WTC11 (cell line): ENCODE results near the gene ATAD3C. TPM values are rescaled to one million over a fixed set of nuclear protein-coding genes. Genes with fewer than 3 reads are reported as not detected.
"Not testable (repeated sequence)": the region's sequence is repeated elsewhere in the genome, so short reads cannot be mapped to it uniquely, and the experiment has no call there.

Experiments
- ATAC-seq: fragments of 200-7000 bp; cut with Tn5 transposase; 2 replicates; pipeline ENCODE4 v1.10.0; 2021; ENCODE audit warnings: mild to moderate bottlenecking, moderate library complexity
- CTCF ChIA-PET: fragments of 300-600 bp; sonication (Branson Sonifier 250); formaldehyde crosslinking; loops from one replicate; lab custom pipeline; 2021; ENCODE audit warnings: antibody characterized with exemption; lab: Charles Lee
- POLR2A ChIA-PET: fragments of 350-600 bp; sonication (Branson Sonifier 250); formaldehyde crosslinking; loops from one replicate; lab custom pipeline; 2021; ENCODE audit warnings: antibody characterized with exemption; lab: Charles Lee
- DNase-seq: peaks from one replicate; pipeline ENCODE4 v3.0.0; 2021; ENCODE audit warnings: low spot score
- H3K27ac Mint-ChIP-seq: 2 replicates; pipeline ENCODE4 v1.8.0; 2021; ENCODE audit warnings: mixed read lengths
- H3K27me3 Mint-ChIP-seq: 2 replicates; pipeline ENCODE4 v1.8.0; 2021; ENCODE audit warnings: low read depth, mild to moderate bottlenecking, moderate library complexity, mixed read lengths
- H3K36me3 Mint-ChIP-seq: 2 replicates; pipeline ENCODE4 v1.8.0; 2021; ENCODE audit warnings: mixed read lengths
- H3K4me1 Mint-ChIP-seq: 2 replicates; pipeline ENCODE4 v1.8.0; 2022; ENCODE audit warnings: mixed read lengths
- H3K4me3 Mint-ChIP-seq: 2 replicates; pipeline ENCODE4 v1.8.0; 2021; ENCODE audit warnings: mild to moderate bottlenecking, moderate library complexity, mixed read lengths
- H3K9me3 Mint-ChIP-seq: 2 replicates; pipeline ENCODE4 v1.8.0; 2021; ENCODE audit warnings: mixed read lengths
- ATF3 ChIP-seq: sonication (generic); formaldehyde crosslinking; conservative IDR thresholded peaks from 2 replicates; pipeline ENCODE4 v1.8.1; 2022; ENCODE audit warnings: mild to moderate bottlenecking, missing genetic modification reagents
- GRHL2 ChIP-seq: fragments of 250-450 bp; sonication (Bioruptor Pico); IDR thresholded peaks from 2 replicates; pipeline ENCODE4 v1.8.0; 2022; ENCODE audit warnings: mild to moderate bottlenecking, moderate library complexity; ENCODE audit not compliant: insufficient replicate concordance, severe bottlenecking
- HMGA2 ChIP-seq: fragments of 250-450 bp; sonication (Bioruptor Pico); IDR thresholded peaks from 2 replicates; pipeline ENCODE4 v1.4.0; 2021; ENCODE audit warnings: mild to moderate bottlenecking, moderate library complexity
- JAZF1 ChIP-seq: fragments of 250-450 bp; sonication (Bioruptor Pico); IDR thresholded peaks from 2 replicates; pipeline ENCODE4 v1.9.0; 2021; ENCODE audit warnings: moderate library complexity, mild to moderate bottlenecking, inconsistent platforms
- JUN ChIP-seq: sonication (generic); formaldehyde crosslinking; IDR thresholded peaks from 2 replicates; pipeline ENCODE4 v1.8.0; 2023; ENCODE audit warnings: mild to moderate bottlenecking, missing genetic modification reagents
- MYBL2 ChIP-seq: sonication (generic); formaldehyde crosslinking; IDR thresholded peaks from 2 replicates; pipeline ENCODE4 v1.8.1; 2023; ENCODE audit warnings: mild to moderate bottlenecking, moderate library complexity, missing genetic modification reagents
- PRDM15 ChIP-seq: sonication (generic); formaldehyde crosslinking; IDR thresholded peaks from 2 replicates; pipeline ENCODE4 v1.8.0; 2022; ENCODE audit warnings: missing genetic modification reagents
- RELA ChIP-seq: sonication (generic); formaldehyde crosslinking; IDR thresholded peaks from 2 replicates; pipeline ENCODE4 v1.8.1; 2022; ENCODE audit warnings: missing genetic modification reagents, mild to moderate bottlenecking, borderline replicate concordance
- SMAD4 ChIP-seq: sonication (generic); formaldehyde crosslinking; IDR thresholded peaks from 2 replicates; pipeline ENCODE4 v1.8.0; 2022; ENCODE audit warnings: mild to moderate bottlenecking, missing genetic modification reagents
- TP53 ChIP-seq: sonication (generic); formaldehyde crosslinking; IDR thresholded peaks from 2 replicates; pipeline ENCODE4 v1.8.1; 2023; ENCODE audit warnings: mild to moderate bottlenecking, missing genetic modification reagents
- ZMAT4 ChIP-seq: fragments of 250-450 bp; sonication (Bioruptor Pico); IDR thresholded peaks from 2 replicates; pipeline ENCODE4 v1.9.0; 2021; ENCODE audit warnings: mild to moderate bottlenecking
- ZNF512 ChIP-seq: sonication (generic); formaldehyde crosslinking; IDR thresholded peaks from 2 replicates; pipeline ENCODE4 v1.8.1; 2022; ENCODE audit warnings: missing genetic modification reagents, borderline replicate concordance
- total RNA-seq: library from RNA; stranded (reverse); gene quantifications from 3 replicates; pipeline ENCODE4 v1.2.3, GENCODE V29; 2021
- TF ChIP-seq, protein P1 (sequence below): sonication (generic); formaldehyde crosslinking; IDR thresholded peaks from 2 replicates; pipeline ENCODE4 v1.8.1; 2022; ENCODE audit warnings: mild to moderate bottlenecking, missing genetic modification reagents, moderate library complexity, borderline replicate concordance

The ATAD3C gene
- total RNA-seq, 1 experiment from 2014 or later: 0.61 TPM

DNA sequence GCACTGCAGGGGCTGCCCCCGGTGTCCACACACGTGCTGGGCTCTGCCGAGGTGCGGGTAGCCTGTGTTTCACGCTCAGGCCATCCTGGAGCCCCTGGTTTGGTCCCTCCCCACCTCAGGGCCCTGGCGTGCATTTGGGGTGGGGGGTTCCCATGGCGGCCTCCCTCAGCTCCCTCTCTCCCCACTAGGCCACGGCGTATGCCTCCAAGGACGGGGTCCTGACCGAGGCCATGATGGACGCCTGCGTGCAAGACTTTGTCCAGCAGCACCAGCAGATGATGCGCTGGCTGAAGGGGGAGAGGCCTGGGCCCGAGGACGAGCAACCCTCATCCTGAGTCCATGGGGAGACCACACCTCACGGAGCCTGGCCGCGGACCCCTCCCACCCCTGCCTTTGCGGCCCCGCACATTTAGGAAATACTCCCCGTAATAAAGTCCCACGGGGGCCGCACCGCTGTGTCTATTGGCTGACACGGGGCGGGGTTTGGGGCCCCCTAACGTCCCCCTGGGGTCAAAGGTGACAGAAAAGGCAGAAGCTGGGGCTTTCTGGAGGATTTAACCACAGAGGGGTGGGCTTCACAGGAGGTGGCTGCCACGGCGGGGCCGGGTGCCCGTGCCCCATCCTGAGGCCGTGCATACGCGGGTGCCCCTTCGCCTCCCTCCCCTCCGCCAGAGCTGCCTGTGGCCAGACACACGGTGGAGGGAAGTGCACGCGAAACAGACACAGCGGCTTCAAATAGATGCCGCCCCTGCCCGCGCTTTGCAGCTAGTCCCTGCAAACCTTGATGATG is 18.9 kb downstream of the ATAD3C start:
- POLR2A ChIA-PET, ATAC-seq, H3K4me1 Mint-ChIP-seq: not testable (repeated sequence)

GRCh38 chr1:1470626-1471388 is 21.3 kb downstream of the ATAD3C start:
- peaks cover 9% of the 10 kb centered on the region; the same call in 1 of the 2 replicates for H3K4me1 Mint-ChIP-seq
- TF ChIP-seq ZMAT4 (CRISPR knock-in tag) (no peak), ATF3 (no peak), TP53 (no peak), SMAD4 (no peak), HMGA2 (CRISPR knock-in tag) (no peak), JAZF1 (CRISPR knock-in tag) (no peak), RELA (CRISPR knock-in tag) (no peak), MYBL2 (CRISPR knock-in tag) (no peak), JUN (CRISPR knock-in tag) (no peak), ZNF512 (no peak), GRHL2 (CRISPR knock-in tag) (no peak), PRDM15 (CRISPR knock-in tag) (no peak)
- TF ChIP-seq, protein P1, sequence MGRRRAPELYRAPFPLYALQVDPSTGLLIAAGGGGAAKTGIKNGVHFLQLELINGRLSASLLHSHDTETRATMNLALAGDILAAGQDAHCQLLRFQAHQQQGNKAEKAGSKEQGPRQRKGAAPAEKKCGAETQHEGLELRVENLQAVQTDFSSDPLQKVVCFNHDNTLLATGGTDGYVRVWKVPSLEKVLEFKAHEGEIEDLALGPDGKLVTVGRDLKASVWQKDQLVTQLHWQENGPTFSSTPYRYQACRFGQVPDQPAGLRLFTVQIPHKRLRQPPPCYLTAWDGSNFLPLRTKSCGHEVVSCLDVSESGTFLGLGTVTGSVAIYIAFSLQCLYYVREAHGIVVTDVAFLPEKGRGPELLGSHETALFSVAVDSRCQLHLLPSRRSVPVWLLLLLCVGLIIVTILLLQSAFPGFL (CRISPR knock-in tag): no peak
- TF ChIP-seq, all 79 proteins: peak for 0

More for the DNA sequence above, 18.9 kb downstream of the ATAD3C start:
- H3K9me3 Mint-ChIP-seq, CTCF ChIA-PET, H3K27me3 Mint-ChIP-seq, DNase-seq, H3K27ac Mint-ChIP-seq, H3K36me3 Mint-ChIP-seq, H3K4me3 Mint-ChIP-seq: not testable (repeated sequence)

More at GRCh38 chr1:1470626-1471388, 21.3 kb downstream of the ATAD3C start:
- ChIA-PET CTCF (no interaction called here), POLR2A (no interaction called here)
- Mint-ChIP-seq H3K36me3 (no peaks in the 10 kb centered on the region), H3K27ac (peak overlapping the region; percentile 99), H3K27me3 (no peaks in the 10 kb centered on the region), H3K4me3 (peak overlapping the region; percentile 95), H3K9me3 (no peaks in the 10 kb centered on the region)
- DNase-seq (no peak), ATAC-seq (peak; percentile 41)
